Loucy (cell line): ENCODE results near the gene SRP19.

Experiments
- H2AFZ ChIP-seq: fragments of 200-600 bp; sonication (generic); 2 replicates; pipeline ENCODE4 v1.6.0; 2016; ENCODE audit warnings: antibody characterized with exemption, mild to moderate bottlenecking, low read length, moderate library complexity
- H3F3A ChIP-seq: fragments of 200-600 bp; 2 replicates; pipeline ENCODE4 v1.6.0; 2016; ENCODE audit warnings: antibody characterized with exemption, low read depth, mild to moderate bottlenecking
- H3K27me3 ChIP-seq: fragments of 200-600 bp; sonication (generic); 2 replicates; pipeline ENCODE4 v1.6.1; 2014; ENCODE audit warnings: low read length, mild to moderate bottlenecking; ENCODE audit not compliant: insufficient read depth, poor library complexity, severe bottlenecking
- H3K36me3 ChIP-seq: fragments of 200-600 bp; sonication (generic); 2 replicates; pipeline ENCODE4 v1.6.1; 2016; ENCODE audit warnings: low read length; ENCODE audit not compliant: insufficient read depth
- H3K4me1 ChIP-seq: fragments of 200-600 bp; sonication (generic); 2 replicates; pipeline ENCODE4 v1.5.1; 2014; ENCODE audit warnings: low read length, mild to moderate bottlenecking; ENCODE audit not compliant: insufficient read depth, poor library complexity, severe bottlenecking
- H3K4me2 ChIP-seq: fragments of 200-600 bp; sonication (generic); 2 replicates; pipeline ENCODE4 v1.6.0; 2014; ENCODE audit warnings: antibody characterized with exemption, low read length, low read depth, mild to moderate bottlenecking; ENCODE audit not compliant: poor library complexity, severe bottlenecking
- H3K4me3 ChIP-seq: fragments of 200-600 bp; sonication (generic); 2 replicates; pipeline ENCODE4 v1.5.1; 2014; ENCODE audit warnings: low read length, mild to moderate bottlenecking, mixed read lengths; ENCODE audit not compliant: poor library complexity, severe bottlenecking
- H3K79me2 ChIP-seq: fragments of 200-600 bp; sonication (generic); 2 replicates; pipeline ENCODE4 v1.6.1; 2014; ENCODE audit warnings: low read length; ENCODE audit not compliant: insufficient read depth
- H3K9ac ChIP-seq: fragments of 200-600 bp; sonication (generic); 2 replicates; pipeline ENCODE4 v1.6.0; 2014; ENCODE audit warnings: mild to moderate bottlenecking, low read depth, low read length, moderate library complexity; ENCODE audit not compliant: poor library complexity, severe bottlenecking
- H3K9me2 ChIP-seq: fragments of 200-600 bp; sonication (generic); replicated peaks from 2 replicates; pipeline ENCODE4 v1.6.1; 2016; ENCODE audit warnings: low read depth, low read length, mixed read lengths
- H3K9me3 ChIP-seq: fragments of 200-600 bp; sonication (generic); 2 replicates; pipeline ENCODE4 v1.6.1; 2014; ENCODE audit warnings: mild to moderate bottlenecking, antibody characterized with exemption, low read length, low read depth; ENCODE audit not compliant: insufficient read depth
- H4K20me1 ChIP-seq: fragments of 200-600 bp; sonication (generic); 2 replicates; pipeline ENCODE4 v1.6.0; 2014; ENCODE audit warnings: antibody characterized with exemption, low read length, mild to moderate bottlenecking; ENCODE audit not compliant: insufficient read depth, poor library complexity, severe bottlenecking
- CTCF ChIP-seq: fragments of 200-600 bp; sonication (generic); conservative IDR thresholded peaks from 2 replicates; pipeline ENCODE4 v1.5.1; 2014; ENCODE audit warnings: mild to moderate bottlenecking, antibody characterized with exemption, low read length
- EZH2phosphoT487 ChIP-seq: fragments of 200-600 bp; IDR thresholded peaks from 2 replicates; pipeline ENCODE4 v1.6.1; 2018; ENCODE audit warnings: antibody characterized with exemption, mild to moderate bottlenecking, moderate library complexity, borderline replicate concordance

Gene SRP19

GRCh38 chr5:112866739-112867138 is 5.7 kb downstream of the SRP19 start:
- Histone ChIP-seq H3K79me2 (peaks cover 33% of the 10 kb centered on the region), H3K36me3 (0 out of 2 replicates have a peak, but pooled peaks cover 7% of the 10 kb centered on the region), H3K9me3 (no peaks in the 10 kb centered on the region), H3K9me2 (no peaks in the 10 kb centered on the region), H3F3A (no peaks in the 10 kb centered on the region), H2AFZ (no peak overlapping the region), H3K27me3 (no peaks in the 10 kb centered on the region), H3K9ac (no peak overlapping the region), H3K4me2 (no peak overlapping the region), H3K4me3 (no peak overlapping the region), H4K20me1 (peaks cover 11% of the 10 kb centered on the region), H3K4me1 (peaks cover 10% of the 10 kb centered on the region)
- TF ChIP-seq EZH2phosphoT487 (no peak), CTCF (no peak)

GRCh38 chr5:112867411-112867810 is 6.3 kb downstream of the SRP19 start:
- Histone ChIP-seq H3F3A (no peaks in the 10 kb centered on the region), H3K4me2 (no peak overlapping the region), H4K20me1 (peaks cover 4% of the 10 kb centered on the region), H3K9ac (no peak overlapping the region), H3K79me2 (peaks cover 26% of the 10 kb centered on the region), H3K27me3 (no peaks in the 10 kb centered on the region), H3K36me3 (0 out of 2 replicates have a peak, but pooled peaks cover 7% of the 10 kb centered on the region), H3K4me3 (no peak overlapping the region), H3K9me2 (no peaks in the 10 kb centered on the region), H2AFZ (no peak overlapping the region), H3K9me3 (no peaks in the 10 kb centered on the region), H3K4me1 (peaks cover 8% of the 10 kb centered on the region)
- TF ChIP-seq EZH2phosphoT487, result no peak
- TF ChIP-seq CTCF, result no peak

GRCh38 chr5:112869948-112870347 is 8.9 kb downstream of the SRP19 start:
- H3K79me2 ChIP-seq, result 0 out of 2 replicates have a peak, but pooled peaks cover 3% of the 10 kb centered on the region
- H3K9me2 ChIP-seq, result no peaks in the 10 kb centered on the region
- no peaks in the 10 kb centered on the region for H3K4me1 ChIP-seq

More at GRCh38 chr5:112869948-112870347, 8.9 kb downstream of the SRP19 start:
- Histone ChIP-seq H3F3A (no peaks in the 10 kb centered on the region), H3K9me3 (no peaks in the 10 kb centered on the region), H3K9ac (no peak overlapping the region), H4K20me1 (no peaks in the 10 kb centered on the region), H2AFZ (no peak overlapping the region), H3K36me3 (0 out of 2 replicates have a peak, but pooled peaks cover 7% of the 10 kb centered on the region), H3K4me3 (no peak overlapping the region), H3K4me2 (no peak overlapping the region), H3K27me3 (no peaks in the 10 kb centered on the region)
- TF ChIP-seq CTCF (no peak), EZH2phosphoT487 (no peak)
